ENCODE measurements around the gene HEG1.

Gene HEG1

DNA sequence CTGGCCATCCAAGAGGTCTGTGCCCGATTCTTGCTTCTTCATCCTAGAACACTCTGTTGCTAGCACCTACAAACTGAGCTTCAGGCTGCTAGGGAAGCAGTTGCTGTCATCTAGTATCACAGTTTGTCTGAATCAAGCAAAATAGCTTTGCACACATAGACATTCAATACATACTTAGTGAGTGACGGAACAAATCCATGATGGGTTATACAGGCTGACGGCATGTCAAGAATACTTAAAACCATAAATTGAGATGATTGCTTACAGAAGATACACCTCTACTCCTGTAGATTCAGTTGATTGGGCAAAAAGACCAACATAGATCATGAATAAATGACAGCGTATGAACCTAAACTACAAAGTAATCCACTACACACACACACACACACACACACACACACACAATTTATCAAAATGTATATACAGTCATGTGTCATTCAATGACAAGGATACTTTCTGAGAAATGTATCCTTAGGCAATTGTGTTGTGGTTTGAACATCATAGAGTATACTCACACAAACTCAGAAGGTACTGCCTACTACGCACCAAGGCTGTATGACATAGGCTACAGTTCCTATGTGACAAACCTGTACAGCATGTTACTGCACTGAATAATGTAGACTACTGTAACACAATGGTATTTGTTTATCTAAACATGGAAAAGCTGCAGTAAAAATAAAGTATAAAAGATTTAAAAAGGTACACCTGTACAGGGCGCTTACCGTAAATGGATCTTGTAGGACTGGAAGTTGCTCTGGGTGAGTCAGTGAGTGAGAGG, 14.4 kb upstream of the HEG1 start:
- no peak for DNase-seq

DNA sequence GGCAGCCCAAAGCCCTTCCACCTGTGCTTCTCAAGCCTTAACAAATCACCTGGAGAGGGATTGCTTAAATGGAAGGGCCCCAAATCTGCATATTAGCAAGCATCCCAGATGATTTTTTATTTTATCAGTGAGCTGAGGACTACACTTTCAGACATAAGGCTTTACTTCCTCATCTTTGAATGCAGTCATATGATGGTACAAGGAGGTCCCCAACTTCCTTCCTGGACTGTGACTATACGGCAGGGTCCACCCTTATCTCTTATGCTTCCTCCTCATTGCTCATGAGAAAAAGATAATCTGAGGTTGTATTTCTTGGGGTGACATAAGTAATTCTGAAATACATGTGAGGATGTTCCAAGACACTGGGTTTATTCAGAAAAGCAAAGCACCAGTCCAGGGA, 13.7 kb upstream of the HEG1 start:
- DNase-seq, result no peak

DNA sequence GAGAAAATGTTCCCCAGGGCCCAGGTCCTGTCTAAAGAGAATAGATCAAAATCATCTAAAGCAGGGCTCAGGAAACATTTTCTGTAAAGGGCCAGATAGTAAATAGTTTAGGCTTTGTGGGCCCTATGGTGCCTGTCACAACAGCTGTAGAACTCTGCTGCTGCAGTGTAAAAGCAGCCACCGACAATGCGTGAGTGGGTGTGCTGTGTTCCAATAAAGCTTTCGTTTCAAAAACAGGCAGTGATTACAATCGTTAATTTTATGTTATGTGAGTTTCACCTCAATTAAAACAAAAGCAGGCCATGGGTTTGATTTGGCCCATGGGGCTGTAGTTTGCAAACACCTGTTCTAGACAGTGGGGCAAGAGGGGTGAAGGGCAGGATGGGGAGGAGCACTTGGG, 12.5 kb upstream of the HEG1 start:
- no peak for DNase-seq

DNA sequence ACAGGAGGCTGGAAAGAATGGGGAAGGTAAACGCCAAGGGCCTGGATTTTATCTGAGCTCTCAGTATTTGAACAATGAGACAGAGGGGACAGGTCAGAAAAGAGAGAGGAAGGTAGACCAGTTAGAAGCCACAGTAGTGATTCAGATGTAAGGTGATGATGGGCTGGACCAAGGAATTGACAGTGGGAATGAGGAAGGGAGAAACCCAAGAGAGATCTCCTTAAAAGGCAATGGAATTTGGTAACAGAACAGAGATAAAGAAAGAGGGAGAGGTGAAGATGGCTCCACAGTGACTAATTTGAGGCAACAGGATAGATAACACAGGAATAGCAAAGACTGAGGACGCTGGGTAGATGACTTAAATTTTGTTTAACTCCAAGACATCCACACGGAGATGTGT, 11.4 kb upstream of the HEG1 start:
- DNase-seq, result no peak

DNA sequence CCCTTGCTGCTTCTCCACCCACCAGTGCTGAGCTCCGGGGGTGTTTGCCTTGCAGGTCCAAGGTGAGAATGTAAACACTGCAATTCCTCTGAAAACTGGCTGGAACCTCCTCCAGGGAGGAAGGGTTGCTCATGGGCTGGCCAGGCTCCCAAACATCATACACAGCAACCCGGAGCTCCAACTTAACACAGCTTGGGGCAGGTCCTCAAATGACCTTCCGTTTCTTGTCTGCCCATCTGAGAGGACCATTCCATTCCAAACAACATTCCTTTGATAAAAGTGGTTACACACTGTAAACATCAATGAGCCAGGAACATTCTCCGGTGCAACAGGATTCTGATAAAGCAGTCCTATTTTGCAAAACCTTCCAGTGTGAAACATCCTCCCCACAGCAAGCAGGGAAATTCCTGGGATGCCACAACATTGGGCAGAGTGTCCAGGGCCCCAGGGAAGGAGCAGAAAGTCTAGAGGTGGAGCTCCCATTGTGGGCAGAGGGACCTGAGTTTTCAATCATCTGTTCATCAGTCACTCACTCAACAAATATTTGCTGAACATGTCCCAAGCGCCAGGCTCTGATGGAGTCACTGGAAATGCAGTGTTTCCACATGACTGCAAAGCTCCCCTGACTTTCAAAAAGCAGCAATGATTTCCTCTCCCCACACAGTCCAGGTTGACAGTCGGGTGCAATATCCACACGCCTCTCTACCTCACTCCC, 7.3 kb upstream of the HEG1 start:
- no peak for DNase-seq

DNA sequence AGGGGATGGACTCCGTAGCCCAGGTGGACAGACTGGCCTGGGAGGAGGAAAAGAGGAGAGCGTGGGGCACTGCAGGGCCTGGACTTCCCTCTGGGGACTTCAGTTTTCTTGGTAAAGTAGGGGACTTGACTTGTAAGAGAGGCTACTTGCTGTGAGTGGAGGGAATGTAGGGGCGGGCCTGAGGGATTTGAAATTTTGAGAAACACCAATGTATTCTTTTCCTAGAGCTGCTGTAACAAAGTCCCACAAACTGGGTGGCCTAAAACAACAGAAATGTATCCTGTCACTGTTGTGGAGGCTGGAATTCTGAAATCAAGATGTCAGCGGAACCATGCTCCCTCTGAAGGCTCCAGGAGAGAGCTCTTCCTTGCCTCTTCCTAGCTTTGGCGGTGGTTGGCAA, 5.8 kb upstream of the HEG1 start:
- DNase-seq, result no peak

DNA sequence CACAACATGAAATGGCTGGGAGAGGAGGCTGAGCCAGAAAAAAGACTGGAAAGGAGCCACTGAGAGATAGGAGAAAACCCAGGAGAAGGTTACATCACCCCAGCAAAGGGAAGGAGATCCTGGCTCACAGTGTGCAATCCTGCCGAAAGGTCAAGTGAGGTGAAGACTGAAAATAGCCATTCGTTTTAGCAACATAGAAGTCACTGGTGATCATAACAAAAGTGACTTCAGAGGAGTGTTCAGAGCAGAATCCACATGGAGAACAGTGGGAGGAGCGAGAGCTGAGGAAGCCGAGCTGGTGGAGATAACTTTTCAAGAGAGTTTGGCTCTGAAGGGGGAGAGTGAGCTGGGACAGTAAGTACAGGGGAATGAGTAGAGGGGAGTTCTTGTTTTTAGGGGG, 5.4 kb upstream of the HEG1 start:
- no peak for DNase-seq

DNA sequence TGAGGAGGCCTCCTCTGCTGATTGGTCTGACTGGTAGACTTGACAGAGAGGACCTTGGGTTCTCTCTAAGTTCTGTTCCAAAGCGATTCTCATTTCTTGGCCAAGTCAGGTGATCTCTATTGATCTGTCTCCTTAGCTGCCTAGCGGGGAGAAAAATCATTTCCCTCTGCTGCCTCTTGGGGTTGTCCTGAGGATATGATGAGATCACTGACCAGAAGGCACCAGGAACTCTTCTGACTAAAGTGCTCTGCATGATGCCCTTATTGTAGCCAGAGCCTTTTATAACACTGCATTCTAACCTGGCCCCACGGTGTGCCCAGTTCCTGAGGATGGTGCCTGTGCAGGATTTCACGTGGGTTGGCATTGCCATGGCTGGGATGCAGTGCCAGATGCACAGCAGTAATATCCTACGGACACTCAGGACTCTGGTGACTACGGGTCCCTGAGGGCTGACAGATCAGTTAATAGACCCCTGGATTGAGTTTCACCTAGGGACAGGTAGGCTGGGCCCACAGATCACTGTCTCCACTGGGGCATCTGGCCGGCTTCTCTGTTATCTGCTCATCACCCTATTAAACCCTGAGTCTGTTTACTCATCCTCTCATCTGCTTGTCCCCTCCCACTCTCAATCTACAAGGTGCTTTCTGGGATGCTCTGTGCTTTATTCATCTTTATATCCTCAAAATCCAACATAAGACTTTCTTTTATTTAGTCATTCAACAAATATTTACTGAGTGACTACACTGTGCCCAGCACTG, 3.9 kb upstream of the HEG1 start:
- no peak for DNase-seq

DNA sequence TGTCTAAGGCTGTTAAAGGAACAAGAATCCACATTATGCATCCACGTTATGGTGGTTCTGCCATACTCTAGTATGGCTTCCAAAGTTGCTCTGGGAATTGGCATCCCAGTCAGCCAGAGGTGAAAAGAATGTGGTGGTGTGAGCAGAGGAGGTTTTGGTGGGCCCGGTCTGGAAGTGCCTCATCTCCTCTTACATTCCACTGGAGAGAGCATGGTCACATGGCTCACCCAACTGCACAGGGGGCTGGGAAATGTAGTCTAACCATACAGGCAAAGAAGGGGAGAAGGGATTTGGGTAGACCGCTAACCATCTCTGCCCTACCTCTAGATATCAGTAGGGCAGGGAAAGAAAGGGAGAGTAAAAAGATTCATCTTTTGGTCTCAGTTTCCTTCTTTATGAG, 3.2 kb upstream of the HEG1 start:
- no peak for DNase-seq

DNA sequence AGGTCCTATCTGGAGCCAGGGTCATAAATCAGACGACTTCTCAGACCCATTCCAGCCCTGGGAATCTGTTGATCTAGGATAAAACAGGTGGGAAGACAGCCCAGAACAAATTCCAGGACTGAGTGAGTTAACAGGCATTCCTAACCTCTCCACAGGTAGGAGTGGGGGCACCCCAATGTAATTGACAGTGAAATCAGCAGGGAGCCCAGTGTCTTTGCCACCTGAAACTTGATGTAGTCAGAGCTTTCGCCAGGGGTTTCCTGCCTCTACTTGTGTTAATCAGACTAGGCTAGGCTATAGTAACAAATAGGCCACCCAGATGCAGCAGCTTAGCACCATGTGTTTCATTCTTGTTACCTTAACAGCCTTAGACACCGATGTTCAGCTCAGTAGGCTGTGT, 2.7 kb upstream of the HEG1 start:
- DNase-seq, result no peak

DNA sequence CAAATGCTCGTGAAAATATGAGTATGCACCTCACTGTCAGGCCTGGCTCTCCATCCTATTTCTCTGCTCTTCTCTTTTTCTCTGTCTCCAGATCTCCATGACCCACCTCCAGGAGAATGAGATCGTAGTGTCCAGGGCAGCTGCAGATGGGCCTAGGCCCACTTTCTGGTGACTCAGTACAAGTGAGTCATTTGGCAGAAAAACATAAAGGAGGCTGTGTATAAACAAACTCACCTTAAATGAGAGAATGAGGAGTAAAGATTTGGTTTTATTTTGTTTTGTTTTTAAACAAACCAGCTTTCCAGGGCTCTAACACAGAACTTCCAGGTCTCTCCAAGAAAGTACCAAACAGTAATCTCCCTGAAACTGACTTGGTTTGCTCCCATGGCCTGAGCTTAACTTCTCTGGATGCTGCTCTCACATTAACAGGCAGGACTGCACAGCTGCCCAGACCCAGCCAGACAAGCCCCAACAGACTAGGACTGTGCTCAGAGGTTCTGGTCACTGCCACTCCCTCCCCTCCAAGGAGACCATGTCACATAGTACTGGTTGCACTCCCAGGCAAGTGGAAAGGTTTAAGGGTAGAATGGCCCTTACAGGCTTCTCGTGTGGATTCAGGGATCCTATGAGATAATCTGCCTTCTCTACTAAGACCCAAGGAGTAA, 1.5 kb upstream of the HEG1 start:
- DNase-seq, result no peak

DNA sequence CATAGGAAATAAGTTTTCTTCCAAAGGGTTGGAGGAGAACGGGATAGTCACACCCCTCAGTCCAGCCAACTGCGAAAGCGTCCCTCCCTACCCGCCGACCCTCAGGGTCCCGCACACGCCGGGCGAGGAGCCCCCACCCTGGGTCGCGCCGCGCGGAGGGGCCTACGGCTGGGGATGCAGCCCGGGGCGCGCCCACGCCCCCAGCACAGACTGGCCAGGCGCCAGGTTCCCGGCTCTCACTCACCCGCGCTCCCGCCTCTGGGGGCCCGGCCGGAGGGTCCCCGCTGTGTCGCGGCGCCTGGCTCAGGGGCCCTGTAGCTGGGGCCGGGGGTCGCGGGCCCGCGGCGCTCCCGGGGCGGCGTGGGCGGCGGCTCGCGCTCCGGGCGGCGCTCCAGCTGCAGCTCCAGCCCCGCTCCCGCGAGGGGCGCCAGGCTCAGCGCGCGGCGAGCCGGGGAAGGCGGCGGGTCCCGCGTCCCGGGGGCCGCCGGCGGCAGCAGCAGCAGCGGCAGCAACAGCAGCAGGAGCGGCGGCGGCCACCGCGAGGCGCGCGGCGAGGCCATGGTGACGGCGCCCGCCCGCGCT, 375 bp downstream of the HEG1 start:
- no peak for DNase-seq

DNA sequence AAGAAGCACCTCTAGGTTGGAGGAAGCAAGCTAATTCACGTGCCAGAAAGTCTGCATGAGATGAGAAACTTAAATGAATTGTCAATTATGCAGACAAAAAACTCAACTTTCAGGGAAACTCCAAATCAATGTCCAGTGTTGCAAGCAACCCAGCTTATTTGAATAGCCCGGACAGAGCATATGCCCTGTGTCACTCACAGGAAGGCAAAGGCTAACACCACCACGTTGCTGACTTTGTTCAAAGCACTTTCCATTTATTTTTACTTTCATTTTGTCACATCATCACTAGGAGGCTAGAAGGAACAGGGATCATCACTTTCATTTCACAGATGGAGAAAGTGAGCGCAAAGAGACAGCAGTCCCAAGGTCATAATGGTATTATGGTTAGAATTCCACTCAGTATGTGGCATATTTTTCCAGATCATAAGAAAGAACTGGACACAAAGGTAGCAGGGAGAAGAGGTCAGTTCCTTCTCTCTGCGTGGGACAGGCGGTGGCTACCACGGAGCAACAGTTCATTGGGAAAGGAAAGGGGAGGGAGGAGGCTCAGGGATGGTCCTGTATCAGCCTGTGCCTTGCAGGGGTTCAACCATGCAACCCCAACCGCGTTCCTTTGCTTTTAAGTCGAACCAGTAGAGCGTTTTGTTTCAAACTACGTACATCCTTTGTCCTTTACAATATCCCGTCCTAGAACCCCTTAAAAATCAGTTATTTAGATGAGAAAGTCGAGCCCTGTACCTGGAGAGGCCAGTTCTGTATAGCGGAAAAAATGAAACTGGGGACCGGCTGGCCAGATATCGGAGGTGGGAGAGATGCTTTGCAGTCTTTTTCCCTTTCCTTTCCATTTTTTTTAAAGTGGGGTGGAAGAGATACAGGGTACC, 1.1 kb downstream of the HEG1 start:
- peak; percentile 37 for DNase-seq

DNA sequence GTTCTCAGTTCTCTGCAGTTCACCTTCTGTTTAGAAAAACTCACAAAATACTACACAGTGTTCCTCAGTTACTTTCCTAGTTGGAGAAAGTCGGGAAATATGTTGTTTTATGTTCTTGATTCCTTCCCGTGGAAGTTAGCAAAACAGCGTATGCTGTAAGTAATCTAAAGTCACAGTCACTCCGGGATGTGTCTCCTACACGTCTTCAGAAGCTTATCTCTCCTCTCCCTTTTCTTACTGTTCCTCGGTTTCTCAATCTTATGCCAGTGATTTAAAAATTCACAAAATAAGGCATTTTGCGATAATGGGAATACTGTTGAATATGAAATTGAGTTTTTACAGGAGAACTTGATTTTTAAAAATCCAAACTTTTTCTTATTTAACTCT, 1.7 kb downstream of the HEG1 start:
- DNase-seq, result no peak

DNA sequence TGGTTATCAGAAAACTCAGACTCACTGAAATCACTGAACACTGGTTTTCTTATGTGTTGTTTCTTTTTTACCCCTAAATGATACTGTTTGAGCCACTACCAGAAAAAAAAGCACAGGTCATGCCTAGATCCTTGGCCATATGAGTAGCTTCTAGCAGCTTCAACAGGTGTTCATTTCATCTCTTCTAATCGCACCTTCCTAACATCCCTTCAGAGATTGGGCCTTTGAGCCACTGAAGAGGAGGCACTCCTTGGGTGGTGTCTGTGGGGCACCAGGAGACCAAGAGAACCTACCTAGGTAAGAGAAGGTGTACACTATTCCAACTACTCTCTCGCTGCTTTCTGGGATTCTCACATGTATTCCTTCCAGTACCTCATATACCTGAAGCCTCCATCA, 2.5 kb downstream of the HEG1 start:
- DNase-seq, result no peak

DNA sequence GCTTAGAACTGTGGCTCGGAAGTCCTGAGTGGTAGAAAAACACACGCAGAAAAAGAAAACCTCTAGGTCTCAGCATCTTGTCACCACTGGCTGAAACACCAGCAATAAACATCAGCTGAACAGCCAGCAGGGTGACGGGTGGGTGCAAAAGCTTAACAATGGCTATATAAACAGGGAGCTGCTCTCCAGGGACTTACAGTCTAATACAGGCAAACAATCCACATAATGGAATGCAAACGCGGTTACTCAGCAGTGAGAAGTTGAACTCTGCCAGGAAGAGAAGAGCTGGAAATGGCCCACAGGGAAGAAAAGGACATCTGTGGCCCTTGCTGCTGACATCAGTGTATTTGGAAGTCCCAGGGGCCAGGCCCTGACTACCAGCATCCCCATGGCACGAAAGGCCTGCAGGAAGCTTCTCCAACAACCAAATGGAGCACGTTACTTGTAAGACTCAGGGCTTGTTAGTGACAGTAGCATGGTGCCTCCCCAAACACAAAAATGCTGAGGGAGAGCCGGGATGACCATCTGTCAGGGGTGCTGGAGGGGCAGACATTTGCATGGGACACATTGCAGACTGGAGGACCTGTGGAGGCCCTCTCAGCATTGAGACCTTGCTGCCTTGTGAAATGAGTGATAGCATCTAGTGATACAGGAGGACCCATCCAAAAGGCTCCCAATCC, 3.0 kb downstream of the HEG1 start:
- DNase-seq, result no peak

DNA sequence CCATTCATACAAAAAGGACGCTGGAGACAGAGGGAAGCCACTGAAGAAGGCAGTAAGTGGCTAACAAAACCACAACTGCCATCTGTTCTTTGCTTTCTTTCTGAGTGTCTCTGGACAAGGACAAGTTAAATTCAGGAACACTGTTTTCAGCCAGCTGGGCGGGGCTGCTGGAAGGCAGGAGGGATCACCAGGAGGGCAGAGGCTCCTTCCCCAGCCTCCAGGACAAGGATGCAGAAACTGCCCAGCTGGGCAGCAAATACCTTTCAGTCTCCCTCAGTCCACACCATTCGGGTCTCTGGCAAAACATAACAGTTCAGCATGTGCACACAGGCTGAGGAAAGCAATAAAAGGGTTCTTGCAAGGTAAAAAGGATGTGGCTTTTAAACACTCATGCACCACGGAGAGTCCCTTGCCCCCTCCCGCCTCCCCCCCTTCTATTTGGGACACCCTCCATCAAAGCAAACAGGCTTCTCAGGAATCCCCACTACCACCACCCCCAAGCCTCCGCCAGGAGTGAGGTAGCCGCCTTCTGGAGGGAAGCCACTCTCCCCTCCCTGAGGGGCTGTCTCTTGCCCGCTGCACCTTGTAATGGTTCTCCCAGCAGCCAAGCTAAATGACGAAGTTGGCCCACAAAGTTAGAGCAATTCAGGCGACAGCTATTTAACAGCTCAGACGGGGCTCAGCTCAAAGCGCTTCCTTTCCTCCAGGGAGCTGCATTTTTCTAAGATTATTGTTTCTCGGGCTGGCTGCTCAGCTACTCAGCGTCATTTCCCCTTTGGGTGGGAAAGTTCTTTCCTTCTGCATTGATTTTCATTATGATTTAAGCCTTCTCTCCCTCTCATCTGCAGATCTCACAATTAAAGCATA, 3.8 kb downstream of the HEG1 start:
- peak; percentile 40 for DNase-seq

DNA sequence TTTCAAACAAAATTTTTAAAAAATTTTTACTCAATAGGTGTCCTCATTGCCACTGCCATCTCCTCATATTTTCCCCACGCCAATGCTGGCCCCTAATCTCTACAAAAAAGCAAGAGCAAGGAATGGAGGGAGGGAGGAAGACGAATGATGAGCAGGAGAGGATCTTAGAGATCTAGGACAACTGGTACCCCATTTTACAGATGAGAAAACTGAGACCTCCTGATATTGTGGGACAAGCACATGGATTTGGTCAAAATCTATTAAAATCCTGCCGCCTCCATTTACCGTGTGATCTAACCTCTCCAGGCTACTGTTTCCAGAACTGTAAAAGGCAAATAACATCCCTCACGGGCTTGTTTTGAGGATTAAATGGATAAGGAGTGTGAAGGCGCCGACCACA, 4.6 kb downstream of the HEG1 start:
- no peak for DNase-seq

DNA sequence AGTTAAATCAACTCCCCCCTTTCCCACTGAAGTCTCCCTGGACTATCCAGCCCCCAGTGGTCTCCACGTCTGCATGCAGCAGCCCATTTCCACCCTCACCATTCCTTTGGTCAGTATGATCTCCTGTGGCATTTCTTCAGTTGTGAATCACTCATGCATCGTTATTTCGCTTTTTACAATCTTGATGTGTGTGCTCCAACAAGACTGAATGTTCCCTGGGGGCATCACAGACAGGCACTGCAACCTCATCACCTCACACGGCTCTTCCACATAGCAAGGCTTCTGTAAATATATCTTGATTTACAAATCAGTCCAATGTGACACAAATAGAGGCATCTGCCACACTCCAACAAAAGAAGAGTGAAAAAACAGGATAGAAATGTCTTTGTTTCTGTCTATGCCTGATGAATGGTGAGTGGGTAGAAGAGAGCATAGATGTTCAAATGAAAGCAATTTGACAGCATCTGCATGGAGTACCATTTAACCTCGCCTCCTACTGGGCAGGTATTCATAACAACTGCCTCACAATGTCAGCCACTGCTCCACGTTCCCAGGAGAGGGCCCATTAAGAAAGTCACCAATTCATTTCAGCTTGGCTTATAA, 5.2 kb downstream of the HEG1 start:
- no peak for DNase-seq

DNA sequence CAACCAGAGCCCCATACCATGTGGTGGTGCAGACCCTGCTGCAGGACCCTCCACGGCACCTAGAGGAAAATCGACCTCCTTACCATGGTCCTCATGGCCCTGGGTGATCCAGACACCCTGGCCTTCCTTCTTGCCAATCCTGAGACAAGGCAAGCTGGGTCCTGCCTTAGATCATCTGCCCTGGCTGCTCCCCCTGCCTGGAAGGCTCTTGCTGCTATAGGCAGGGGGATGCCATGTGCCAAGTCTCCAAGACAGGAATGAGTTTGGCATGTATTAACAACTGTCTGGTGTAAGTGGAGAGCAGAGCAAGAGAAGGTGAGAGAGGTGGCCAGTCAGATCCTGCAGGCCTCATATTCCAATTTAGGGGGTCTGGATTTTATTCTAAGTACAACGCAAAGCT, 7.5 kb downstream of the HEG1 start:
- DNase-seq, result no peak

All from activated CD4-positive, alpha-beta T cell treated with anti-CD3 and anti-CD28 coated beads, Interleukin-2, amount 50 U/mL, for 16 hours (primary cell).